GM12874 (cell line): Measurements from ENCODE around the gene PPP1R13L.

Experiments used
- TF ChIP-seq, protein P1 (sequence below): IDR thresholded peaks from 2 replicates; pipeline ENCODE4 v1.5.1; 2011; ENCODE audit warnings: low read depth, mild to moderate bottlenecking, control low read depth, low read length, moderate library complexity; ENCODE audit not compliant: insufficient read depth

The PPP1R13L gene

DNA sequence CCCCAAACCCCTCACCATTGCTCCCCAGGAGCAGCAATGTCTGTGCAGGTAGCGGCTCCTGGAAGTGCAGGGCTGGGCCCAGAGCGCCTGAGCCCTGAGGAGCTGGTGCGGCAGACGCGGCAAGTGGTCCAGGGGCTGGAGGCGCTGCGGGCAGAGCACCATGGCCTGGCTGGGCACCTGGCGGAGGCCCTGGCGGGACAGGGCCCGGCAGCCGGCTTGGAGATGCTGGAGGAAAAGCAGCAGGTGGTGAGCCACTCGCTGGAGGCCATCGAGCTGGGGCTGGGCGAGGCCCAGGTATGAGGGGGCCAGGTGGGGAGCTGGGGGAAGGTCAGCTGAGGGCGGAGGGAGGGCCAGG, 59.4 kb downstream of the PPP1R13L start:
- TF ChIP-seq, protein P1, sequence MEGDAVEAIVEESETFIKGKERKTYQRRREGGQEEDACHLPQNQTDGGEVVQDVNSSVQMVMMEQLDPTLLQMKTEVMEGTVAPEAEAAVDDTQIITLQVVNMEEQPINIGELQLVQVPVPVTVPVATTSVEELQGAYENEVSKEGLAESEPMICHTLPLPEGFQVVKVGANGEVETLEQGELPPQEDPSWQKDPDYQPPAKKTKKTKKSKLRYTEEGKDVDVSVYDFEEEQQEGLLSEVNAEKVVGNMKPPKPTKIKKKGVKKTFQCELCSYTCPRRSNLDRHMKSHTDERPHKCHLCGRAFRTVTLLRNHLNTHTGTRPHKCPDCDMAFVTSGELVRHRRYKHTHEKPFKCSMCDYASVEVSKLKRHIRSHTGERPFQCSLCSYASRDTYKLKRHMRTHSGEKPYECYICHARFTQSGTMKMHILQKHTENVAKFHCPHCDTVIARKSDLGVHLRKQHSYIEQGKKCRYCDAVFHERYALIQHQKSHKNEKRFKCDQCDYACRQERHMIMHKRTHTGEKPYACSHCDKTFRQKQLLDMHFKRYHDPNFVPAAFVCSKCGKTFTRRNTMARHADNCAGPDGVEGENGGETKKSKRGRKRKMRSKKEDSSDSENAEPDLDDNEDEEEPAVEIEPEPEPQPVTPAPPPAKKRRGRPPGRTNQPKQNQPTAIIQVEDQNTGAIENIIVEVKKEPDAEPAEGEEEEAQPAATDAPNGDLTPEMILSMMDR, result no peak

DNA sequence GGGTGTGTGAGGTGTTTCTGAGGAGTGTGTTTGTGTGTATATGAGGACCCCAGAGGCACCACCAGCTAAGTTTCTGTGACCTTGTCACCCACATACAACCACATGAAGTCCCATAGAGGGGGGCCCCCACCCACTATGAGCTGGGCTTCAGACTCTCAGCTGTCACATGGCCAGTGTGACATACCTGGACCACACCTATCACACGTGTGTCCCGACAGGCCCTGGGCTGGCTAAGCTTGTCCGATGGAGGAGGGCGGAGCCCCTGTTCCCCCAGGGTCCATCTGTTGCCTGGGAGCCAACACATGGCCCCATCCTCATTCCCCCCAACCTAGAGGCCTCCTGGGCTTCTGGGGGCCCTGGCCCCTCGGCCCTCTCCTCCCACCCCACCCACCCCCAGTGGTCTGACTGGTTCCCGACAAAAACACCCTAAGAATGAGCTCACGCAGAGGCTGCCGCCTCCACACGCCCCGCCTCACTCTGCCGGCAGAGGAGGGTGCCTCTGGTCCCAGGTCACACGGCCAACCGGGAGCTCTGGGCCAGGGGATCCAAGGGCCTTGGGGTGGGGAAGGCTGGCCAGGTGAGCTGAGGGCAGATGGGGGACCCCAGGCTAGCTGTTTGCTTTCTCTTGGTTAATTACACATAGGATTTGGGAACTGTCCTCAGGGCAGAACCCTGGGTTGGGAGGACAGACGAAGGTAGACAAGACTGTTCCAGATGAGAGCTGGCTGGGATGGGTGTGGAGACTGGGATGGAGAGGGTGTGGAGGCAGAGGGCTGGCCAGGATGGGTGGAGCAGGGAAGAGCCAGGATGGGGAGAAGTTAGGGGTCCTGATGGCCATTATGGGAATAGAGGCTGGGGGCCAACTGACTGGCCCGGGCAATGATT, 60.0 kb downstream of the PPP1R13L start:
- TF ChIP-seq, protein P1, result no peak

DNA sequence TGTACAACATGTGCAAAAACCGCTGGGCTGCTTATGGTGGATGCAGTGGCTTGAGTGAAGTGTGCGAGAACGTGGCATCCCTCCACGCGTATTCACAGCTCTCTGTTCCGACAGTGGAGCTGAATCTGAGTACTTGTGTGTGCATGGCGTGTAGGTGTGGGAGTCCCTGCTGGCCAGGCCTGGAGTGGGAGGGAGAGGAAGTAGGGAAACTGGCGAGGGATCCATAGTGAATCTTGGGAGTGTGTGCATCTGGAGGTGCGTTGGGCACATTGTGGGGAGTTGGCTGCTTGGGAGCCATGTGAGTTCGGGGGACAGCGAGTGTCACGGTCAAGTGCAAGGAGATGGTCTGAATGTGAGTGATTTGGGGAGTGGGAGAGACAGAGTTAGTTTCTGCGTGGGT, 62.0 kb downstream of the PPP1R13L start:
- TF ChIP-seq, protein P1, result no peak

DNA sequence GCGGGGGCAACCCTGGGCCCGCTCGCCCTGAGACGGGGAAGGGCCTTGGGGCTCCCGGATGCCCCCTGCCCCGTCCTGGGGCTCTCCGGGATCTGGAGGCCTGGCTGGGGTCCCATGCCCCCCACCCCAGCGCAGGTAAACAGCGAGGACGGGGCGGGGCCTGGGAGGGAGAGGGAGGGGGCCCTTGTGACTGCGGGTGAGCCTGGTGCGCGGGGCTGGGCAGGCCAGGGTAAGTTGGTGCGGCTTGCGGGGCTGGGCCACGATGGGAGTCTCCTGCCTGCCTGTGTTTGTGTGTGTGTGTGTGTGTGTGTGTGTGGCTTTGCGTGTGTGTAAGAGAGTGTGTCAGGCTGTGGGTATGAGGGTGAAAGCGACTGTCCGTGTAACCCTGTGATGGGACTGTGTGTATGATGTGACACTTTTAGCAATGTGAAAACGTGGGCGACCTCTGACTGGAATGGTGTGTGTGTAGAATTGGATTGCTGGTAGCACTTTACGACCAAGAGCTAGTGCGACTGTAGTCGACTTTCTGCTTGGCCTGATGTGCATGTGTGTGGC, 63.9 kb downstream of the PPP1R13L start:
- TF ChIP-seq, protein P1, result no peak

DNA sequence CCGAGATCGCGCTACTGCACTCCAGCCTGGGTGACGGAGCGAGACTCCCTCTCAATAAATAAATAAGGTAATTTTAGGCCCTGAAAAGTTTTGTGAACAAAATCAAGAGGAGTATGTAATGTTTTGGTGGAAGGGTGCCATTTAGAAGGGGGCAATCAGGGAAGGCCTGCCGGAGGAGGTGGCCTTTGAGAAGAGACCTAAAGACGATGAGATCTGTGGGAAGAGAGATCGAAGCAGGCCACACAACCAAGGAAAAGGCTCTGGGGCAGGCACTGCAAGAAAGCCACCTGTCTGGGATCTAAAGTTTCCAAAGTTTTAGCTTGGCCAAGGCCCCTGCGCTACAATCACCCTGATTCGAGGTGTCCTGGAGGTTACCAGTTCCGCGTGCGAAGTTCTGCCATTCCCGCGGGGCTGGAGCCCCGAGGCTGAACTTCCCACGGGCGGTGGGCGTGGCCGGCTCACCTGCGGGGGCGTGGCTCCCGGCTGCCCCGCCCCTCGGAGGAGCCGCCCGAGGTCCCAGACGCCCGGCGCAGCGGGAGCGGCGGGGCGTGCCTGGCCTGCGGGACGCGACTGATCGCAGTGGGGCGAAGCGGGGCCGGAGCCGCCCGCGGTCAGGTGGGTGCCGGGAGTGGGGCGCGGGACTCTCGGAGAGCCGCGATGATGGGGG, 64.5 kb downstream of the PPP1R13L start, which contains the start of gene KLC3:
Gene KLC3 (plus strand): TSS at position 519 of the 667 bp plus-strand sequence. CDS start 4,792 bp downstream, outside the sequence.
- TF ChIP-seq, protein P1, result no peak

DNA sequence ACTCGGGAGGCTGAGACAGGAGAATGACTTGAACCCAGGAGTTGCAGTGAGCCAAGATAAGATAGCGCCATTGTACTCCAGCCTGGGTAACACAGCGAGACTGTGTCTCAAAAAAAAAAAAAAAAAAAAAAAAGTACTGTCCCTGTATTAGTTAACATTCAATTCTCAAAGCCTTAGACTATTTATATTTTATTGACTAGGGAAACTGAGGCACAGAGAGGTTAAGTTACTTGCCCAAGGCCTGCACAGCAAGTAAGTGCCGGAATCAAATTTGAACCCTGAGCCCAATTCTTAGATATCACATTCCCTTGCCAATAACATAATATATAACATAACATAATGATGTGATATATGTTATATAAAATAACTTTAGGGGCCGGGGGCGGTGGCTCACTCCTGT, 65.2 kb downstream of the PPP1R13L start:
- TF ChIP-seq, protein P1, result no peak

DNA sequence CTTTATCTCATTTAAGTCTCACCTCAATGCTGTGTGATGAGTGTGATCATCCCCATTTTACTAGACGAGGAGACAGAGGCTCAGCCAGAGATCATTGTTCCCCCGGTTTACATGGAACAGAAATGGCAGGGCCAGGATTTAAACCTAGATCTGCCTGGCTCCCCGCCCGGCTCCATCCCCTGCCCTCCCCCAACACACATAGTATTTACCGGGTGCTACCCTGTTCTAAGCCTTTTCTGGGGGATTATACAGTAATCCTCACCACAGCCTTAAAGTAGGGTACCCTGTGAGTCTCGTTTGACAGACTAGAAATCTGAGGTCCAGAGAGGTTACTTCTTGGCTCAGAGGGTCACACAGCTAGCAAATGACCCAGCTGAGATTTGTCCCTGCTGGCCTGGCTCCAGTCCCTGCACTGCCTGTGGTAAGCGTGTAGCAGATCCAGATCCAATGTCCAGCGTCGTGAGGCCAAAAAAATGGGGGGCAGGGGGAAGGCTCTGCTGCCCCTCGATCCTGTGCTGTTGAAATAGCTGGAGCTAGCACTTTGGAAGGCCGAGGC, 68.1 kb downstream of the PPP1R13L start:
- TF ChIP-seq, protein P1, result no peak
